ENCODE data around the gene GJB4. TPM values are rescaled to one million over a fixed set of nuclear protein-coding genes. Genes with fewer than 3 reads are reported as not detected.

The GJB4 gene
- total and polyA plus RNA-seq, 4 donors, result 0.06 to 0.29 (median 0.12) TPM; not detected in 1

DNA sequence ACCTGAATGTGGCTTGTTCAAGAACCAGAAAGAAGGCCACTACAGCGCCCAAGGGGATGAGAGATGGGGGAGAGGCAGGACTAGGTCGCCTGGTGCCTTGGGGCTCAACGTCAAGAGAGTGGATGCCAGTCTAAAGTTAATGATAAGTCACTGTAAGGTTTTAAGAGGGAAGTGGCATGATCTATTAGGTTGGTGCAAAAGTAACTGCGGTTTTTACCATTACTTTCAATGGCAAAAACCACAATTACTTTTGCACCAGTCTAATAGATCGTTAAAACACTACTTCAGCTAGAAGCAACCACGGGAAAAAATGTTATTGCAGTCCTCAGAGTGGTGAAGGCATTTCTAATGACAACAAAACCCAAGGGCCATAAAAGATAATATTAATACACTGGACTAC, 18.8 kb downstream of the GJB4 start:
- Histone ChIP-seq H3K4me1 (ENCODE audit: control insufficient read depth in 5 of 5, insufficient read depth in 5 of 5, low read length in 5 of 5) (peaks cover 0 to 8% (median 0%) of the 10 kb centered on the region in 5 donors), H3K9ac (ENCODE audit: insufficient read depth in 1 of 2, low read length in 2 of 2) (no peak overlapping the region), H3K9me3 (ENCODE audit: control insufficient read depth in 4 of 4, insufficient read depth in 3 of 4, low read length in 3 of 4) (no peaks in the 10 kb centered on the region), H3K4me3 (no peak overlapping the region), H3K27me3 (ENCODE audit: control insufficient read depth in 3 of 3, insufficient read depth in 3 of 3, low read length in 2 of 3) (peaks cover 0 to 33% (median 31%) of the 10 kb centered on the region in 3 donors), H3K36me3 (ENCODE audit: control insufficient read depth in 4 of 4, insufficient read depth in 4 of 4, low read length in 4 of 4) (no peaks in the 10 kb centered on the region), H3K27ac (ENCODE audit: low read depth in 1 of 2, low read length in 1 of 2) (no peak overlapping the region)
- DNase-seq (no peak), ATAC-seq (ENCODE audit: insufficient read depth, low FRiP score) (no peak)
- 73 to 80% methylated on average over 6 of the region's 6 CpGs for WGBS, 2 donors
- TF ChIP-seq, protein P1, sequence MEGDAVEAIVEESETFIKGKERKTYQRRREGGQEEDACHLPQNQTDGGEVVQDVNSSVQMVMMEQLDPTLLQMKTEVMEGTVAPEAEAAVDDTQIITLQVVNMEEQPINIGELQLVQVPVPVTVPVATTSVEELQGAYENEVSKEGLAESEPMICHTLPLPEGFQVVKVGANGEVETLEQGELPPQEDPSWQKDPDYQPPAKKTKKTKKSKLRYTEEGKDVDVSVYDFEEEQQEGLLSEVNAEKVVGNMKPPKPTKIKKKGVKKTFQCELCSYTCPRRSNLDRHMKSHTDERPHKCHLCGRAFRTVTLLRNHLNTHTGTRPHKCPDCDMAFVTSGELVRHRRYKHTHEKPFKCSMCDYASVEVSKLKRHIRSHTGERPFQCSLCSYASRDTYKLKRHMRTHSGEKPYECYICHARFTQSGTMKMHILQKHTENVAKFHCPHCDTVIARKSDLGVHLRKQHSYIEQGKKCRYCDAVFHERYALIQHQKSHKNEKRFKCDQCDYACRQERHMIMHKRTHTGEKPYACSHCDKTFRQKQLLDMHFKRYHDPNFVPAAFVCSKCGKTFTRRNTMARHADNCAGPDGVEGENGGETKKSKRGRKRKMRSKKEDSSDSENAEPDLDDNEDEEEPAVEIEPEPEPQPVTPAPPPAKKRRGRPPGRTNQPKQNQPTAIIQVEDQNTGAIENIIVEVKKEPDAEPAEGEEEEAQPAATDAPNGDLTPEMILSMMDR (IDR thresholded peaks at IDR 0.05; ENCODE audit: control extremely low read depth, extremely low read depth), result no peak

DNA sequence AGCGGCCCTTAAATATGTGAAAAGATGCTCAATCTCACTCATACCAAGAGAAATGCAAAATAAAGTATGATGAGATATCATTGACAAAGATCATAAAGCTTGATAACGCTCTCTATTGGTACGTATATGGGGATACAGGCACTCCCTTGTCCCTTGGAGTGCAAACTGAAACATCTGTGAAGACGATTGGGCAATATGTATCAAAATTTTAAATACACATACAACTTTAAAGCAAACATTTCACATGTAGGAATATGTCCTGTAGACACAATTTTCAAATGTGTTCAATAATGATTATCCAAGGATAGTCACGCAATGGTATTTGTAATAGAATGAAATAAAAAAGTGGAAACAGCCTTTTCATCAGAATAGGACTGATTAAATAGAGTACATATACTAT, 19.5 kb downstream of the GJB4 start:
- Histone ChIP-seq H3K4me1 (ENCODE audit: control insufficient read depth in 5 of 5, insufficient read depth in 5 of 5, low read length in 5 of 5) (peaks cover 0 to 8% (median 0%) of the 10 kb centered on the region in 5 donors), H3K9me3 (ENCODE audit: control insufficient read depth in 4 of 4, insufficient read depth in 3 of 4, low read length in 3 of 4) (no peaks in the 10 kb centered on the region), H3K36me3 (ENCODE audit: control insufficient read depth in 4 of 4, insufficient read depth in 4 of 4, low read length in 4 of 4) (no peaks in the 10 kb centered on the region), H3K9ac (ENCODE audit: insufficient read depth in 1 of 2, low read length in 2 of 2) (no peak overlapping the region), H3K27ac (ENCODE audit: low read depth in 1 of 2, low read length in 1 of 2) (no peak overlapping the region), H3K27me3 (ENCODE audit: control insufficient read depth in 3 of 3, insufficient read depth in 3 of 3, low read length in 2 of 3) (peaks cover 0 to 36% (median 33%) of the 10 kb centered on the region in 3 donors), H3K4me3 (no peak overlapping the region)
- TF ChIP-seq, protein P1 (IDR thresholded peaks at IDR 0.05; ENCODE audit: control extremely low read depth, extremely low read depth), result no peak
- ATAC-seq (ENCODE audit: insufficient read depth, low FRiP score), result no peak
- 77 to 91% methylated on average over 5 of the region's 5 CpGs for WGBS, 2 donors
- no peak for DNase-seq

DNA sequence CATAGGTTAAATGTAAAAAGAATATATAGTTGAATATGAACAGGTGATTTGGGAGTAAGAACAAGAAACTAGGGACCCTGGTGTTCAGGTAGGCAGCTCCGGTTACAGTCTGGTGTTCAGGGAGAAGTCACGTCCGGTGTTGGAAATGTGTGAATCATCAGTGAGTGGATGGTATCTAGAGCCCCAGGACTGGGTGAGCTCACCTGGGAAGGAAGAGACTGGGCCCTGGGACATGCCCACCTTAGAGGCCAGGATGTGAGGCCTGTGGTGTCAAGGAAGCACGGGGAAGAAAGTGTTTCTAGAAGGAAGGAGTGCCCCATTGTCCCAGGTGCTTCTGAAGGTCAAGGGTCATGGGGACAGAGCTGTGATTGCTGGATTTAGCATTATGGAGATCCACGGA, 20.0 kb downstream of the GJB4 start:
- H3K9me3 ChIP-seq (ENCODE audit: control insufficient read depth in 4 of 4, insufficient read depth in 3 of 4, low read length in 3 of 4), result no peaks in the 10 kb centered on the region
- WGBS, 2 donors, result 85 to 87% methylated on average over 5 of the region's 5 CpGs
- H3K27ac ChIP-seq (ENCODE audit: low read depth in 1 of 2, low read length in 1 of 2), result no peak overlapping the region
- H3K27me3 ChIP-seq (ENCODE audit: control insufficient read depth in 3 of 3, insufficient read depth in 3 of 3, low read length in 2 of 3), result peaks cover 0 to 37% (median 33%) of the 10 kb centered on the region in 3 donors
- TF ChIP-seq, protein P1 (IDR thresholded peaks at IDR 0.05; ENCODE audit: control extremely low read depth, extremely low read depth), result no peak
- ATAC-seq (ENCODE audit: insufficient read depth, low FRiP score) (no peak), DNase-seq (no peak)
- no peaks in the 10 kb centered on the region for H3K36me3 ChIP-seq (ENCODE audit: control insufficient read depth in 4 of 4, insufficient read depth in 4 of 4, low read length in 4 of 4)
- H3K4me1 ChIP-seq (ENCODE audit: control insufficient read depth in 5 of 5, insufficient read depth in 5 of 5, low read length in 5 of 5), result peaks cover 0 to 8% (median 0%) of the 10 kb centered on the region in 5 donors
- H3K9ac ChIP-seq (ENCODE audit: insufficient read depth in 1 of 2, low read length in 2 of 2), result no peak overlapping the region
- no peak overlapping the region for H3K4me3 ChIP-seq

DNA sequence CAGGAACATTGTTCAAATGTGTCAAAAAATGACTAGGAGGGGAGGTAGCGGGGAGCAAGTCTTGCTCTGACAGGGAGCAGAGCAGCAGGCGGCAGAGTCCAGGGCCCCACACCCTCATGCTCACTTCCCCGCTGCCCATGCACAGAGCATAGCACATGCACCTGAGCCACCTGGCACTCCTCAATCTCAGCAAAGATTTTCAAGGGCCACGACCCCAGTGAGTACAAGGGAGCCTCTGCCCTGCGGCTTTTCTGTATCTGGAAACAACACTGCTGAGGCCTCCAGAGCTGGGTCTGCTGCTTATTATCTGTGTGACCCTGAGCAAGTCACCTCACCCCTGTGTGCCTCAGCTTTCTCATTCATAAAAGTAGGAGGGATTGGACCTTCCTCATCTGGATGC, 20.4 kb downstream of the GJB4 start:
- Histone ChIP-seq H3K9ac (ENCODE audit: insufficient read depth in 1 of 2, low read length in 2 of 2) (no peak overlapping the region), H3K27ac (ENCODE audit: low read depth in 1 of 2, low read length in 1 of 2) (no peak overlapping the region), H3K4me3 (no peak overlapping the region), H3K27me3 (ENCODE audit: control insufficient read depth in 3 of 3, insufficient read depth in 3 of 3, low read length in 2 of 3) (peaks cover 0 to 39% (median 33%) of the 10 kb centered on the region in 3 donors), H3K4me1 (ENCODE audit: control insufficient read depth in 5 of 5, insufficient read depth in 5 of 5, low read length in 5 of 5) (peaks cover 0 to 8% (median 0%) of the 10 kb centered on the region in 5 donors), H3K9me3 (ENCODE audit: control insufficient read depth in 4 of 4, insufficient read depth in 3 of 4, low read length in 3 of 4) (no peaks in the 10 kb centered on the region), H3K36me3 (ENCODE audit: control insufficient read depth in 4 of 4, insufficient read depth in 4 of 4, low read length in 4 of 4) (no peaks in the 10 kb centered on the region)
- no peak for ATAC-seq (ENCODE audit: insufficient read depth, low FRiP score)
- DNase-seq, result no peak
- 86 to 87% methylated on average over 5 of the region's 5 CpGs for WGBS, 2 donors
- TF ChIP-seq, protein P1 (IDR thresholded peaks at IDR 0.05; ENCODE audit: control extremely low read depth, extremely low read depth), result no peak
